Left cardiac atrium (tissue), 4 donors: ENCODE data around the gene EFCAB6. TPM values are rescaled to one million over a fixed set of nuclear protein-coding genes. Genes with fewer than 3 reads are reported as not detected.
A peak's percentile ranks its signal among the peaks of the same experiment; 100 is the strongest.

Experiments
- ATAC-seq, 2 donors: fragments of 200-7000 bp; cut with Tn5 transposase; one replicate each; pipeline ENCODE4 v1.9.1; 2020; ENCODE audit warnings: mild to moderate bottlenecking in 2 of 2, moderate library complexity in 2 of 2
- DNase-seq: peaks from one replicate; pipeline ENCODE4 v3.0.0-alpha.2; 2020
- intact Hi-C, 2 donors: fragments of 100-400 bp; cut with DNase I; formaldehyde crosslinking; loops; one replicate each; pipeline versions ENCODE4 v1.14.1 to v1.15.1; 2022 to 2023
- long read RNA-seq: library from polyadenylated mRNA; unstranded; transcript quantifications from one replicate; pipeline ENCODE4 v2.0.0, GENCODE V29; 2021
- total RNA-seq, 2 donors: library from RNA; stranded (reverse); fragmentation: NEBNext Ultra II Directional; extraction: Animal tissue kit (Norgen Biotek cat#: 25700); gene quantifications; one replicate each; pipeline ENCODE4 v1.2.1, GENCODE V29; 2021
- donor health status: DM: no; HTN: yes; CAD: no.
- donor health status: DM: no; HTN: yes; CAD: no; lungs with severe emphysema.
- donor health status: DM: yes; HTN: yes; CAD: no.
- donor health status: Dilated cardiomyopathy.

EFCAB6 gene
- total RNA-seq = 1 to 10 TPM; 1.7 to 1.8 TPM
- long read RNA-seq = 0 reads

GRCh38 chr22:43812149-43812842 lies at the start of gene EFCAB6:
TSS of gene EFCAB6 (minus strand) at chr22:43812305. CDS start at chr22:43782318, 29,987 bp downstream.
- intact Hi-C loops = loop anchor here in 1 of 2 donors (10.0 kb wide), 1 partner anchor 143 kb away; the partner anchor contains the start of gene SAMM50
- ATAC-seq = peak; percentile 99
- DNase-seq = peak; percentile 94

- ATAC-seq (no peak), DNase-seq (no peak)
- intact Hi-C loops = no loop called here
These were observed 49.4 kb upstream of the EFCAB6 start for GRCh38 chr22:43861529-43861928.

- ATAC-seq (no peak), DNase-seq (no peak)
- intact Hi-C loops = no loop called here
These were observed 48.7 kb upstream of the EFCAB6 start for GRCh38 chr22:43860831-43861230.

GRCh38 chr22:43860126-43860525 lies 48.0 kb upstream of the EFCAB6 start:
- no peak for DNase-seq
- ATAC-seq = no peak
- intact Hi-C loops = no loop called here

GRCh38 chr22:43859621-43860020 lies 47.5 kb upstream of the EFCAB6 start:
- ATAC-seq (no peak), DNase-seq (no peak)
- intact Hi-C loops = no loop called here

GRCh38 chr22:43859176-43859575 lies 47.1 kb upstream of the EFCAB6 start:
- intact Hi-C loops = no loop called here
- DNase-seq = no peak

GRCh38 chr22:43858156-43858895 lies 46.2 kb upstream of the EFCAB6 start:
- intact Hi-C loops = no loop called here
- DNase-seq = no peak

More at GRCh38 chr22:43859176-43859575, 47.1 kb upstream of the EFCAB6 start:
- ATAC-seq = no peak

GRCh38 chr22:43857367-43857766 lies 45.3 kb upstream of the EFCAB6 start:
- DNase-seq (no peak), ATAC-seq (no peak)
- intact Hi-C loops = no loop called here

More at GRCh38 chr22:43858156-43858895, 46.2 kb upstream of the EFCAB6 start:
- ATAC-seq = no peak

GRCh38 chr22:43855431-43855830 lies 43.3 kb upstream of the EFCAB6 start:
- intact Hi-C loops = no loop called here
- no peak for DNase-seq
- ATAC-seq = no peak

GRCh38 chr22:43854786-43855271 lies 42.7 kb upstream of the EFCAB6 start:
- DNase-seq = no peak
- intact Hi-C loops = no loop called here
- no peak for ATAC-seq

GRCh38 chr22:43854121-43854785 lies 42.1 kb upstream of the EFCAB6 start:
- intact Hi-C loops = no loop called here
- no peak for DNase-seq

GRCh38 chr22:43853328-43853931 lies 41.3 kb upstream of the EFCAB6 start:
- intact Hi-C loops = no loop called here
- DNase-seq = no peak
- ATAC-seq = no peak

More at GRCh38 chr22:43854121-43854785, 42.1 kb upstream of the EFCAB6 start:
- ATAC-seq = no peak

- intact Hi-C loops = no loop called here
- no peak for ATAC-seq
- DNase-seq = no peak
These were observed 40.6 kb upstream of the EFCAB6 start for GRCh38 chr22:43852573-43853327.

- DNase-seq (no peak), ATAC-seq (no peak)
- intact Hi-C loops = no loop called here
These were observed 39.8 kb upstream of the EFCAB6 start for GRCh38 chr22:43851979-43852307.

GRCh38 chr22:43851058-43851978 lies 39.2 kb upstream of the EFCAB6 start:
- ATAC-seq (no peak), DNase-seq (no peak)
- intact Hi-C loops = no loop called here

- intact Hi-C loops = no loop called here
- ATAC-seq (no peak), DNase-seq (no peak)
These were observed 38.4 kb upstream of the EFCAB6 start for GRCh38 chr22:43850529-43850928.

- DNase-seq (no peak), ATAC-seq (no peak)
- intact Hi-C loops = no loop called here
These were observed 37.6 kb upstream of the EFCAB6 start for GRCh38 chr22:43849731-43850130.
